MCF 10A (cell line): Measurements from ENCODE around the gene PRMT2. TPM values are rescaled to one million over a fixed set of nuclear protein-coding genes. Genes with fewer than 3 reads are reported as not detected.

ENCODE experiments used
- BruUV-seq: library from RNA; stranded (reverse); fragments of 400-500 nt; replicated peaks from 2 replicates; lab custom pipeline; 2021; lab: Mats Ljungman, UMichigan
- CTCF ChIA-PET: fragments of 300-600 bp; sonication (Branson Sonifier 250); formaldehyde crosslinking; extraction: SDS; loops from one replicate; lab custom pipeline; 2021; ENCODE audit warnings: antibody characterized with exemption, inconsistent platforms; lab: Yijun Ruan, JAX
- POLR2A ChIA-PET: fragments of 300-600, 350-650 bp; sonication (Branson Sonifier 250); formaldehyde crosslinking; extraction: SDS; loops from one replicate; lab custom pipeline; 2020; ENCODE audit warnings: antibody characterized with exemption, inconsistent platforms; lab: Yijun Ruan, JAX
- DNase-seq: peaks from one replicate; pipeline ENCODE4 v3.0.0-alpha.2; 2018; ENCODE audit not compliant: unreplicated experiment
- H3K27ac Mint-ChIP-seq: one replicate; pipeline ENCODE4 v1.8.0; 2022; ENCODE audit warnings: mild to moderate bottlenecking, low read depth, mixed read lengths; ENCODE audit not compliant: unreplicated experiment
- H3K27me3 Mint-ChIP-seq: one replicate; pipeline ENCODE4 v1.8.0; 2022; ENCODE audit warnings: mixed read lengths; ENCODE audit not compliant: insufficient read depth, unreplicated experiment
- H3K36me3 Mint-ChIP-seq: one replicate; pipeline ENCODE4 v1.8.0; 2022; ENCODE audit warnings: mild to moderate bottlenecking, moderate library complexity, mixed read lengths; ENCODE audit not compliant: insufficient read depth, unreplicated experiment
- H3K4me1 Mint-ChIP-seq: one replicate; pipeline ENCODE4 v1.8.0; 2022; ENCODE audit warnings: mixed read lengths; ENCODE audit not compliant: insufficient read depth, unreplicated experiment
- H3K4me3 Mint-ChIP-seq: one replicate; pipeline ENCODE4 v1.8.0; 2022; ENCODE audit warnings: mild to moderate bottlenecking, moderate library complexity, mixed read lengths; ENCODE audit not compliant: unreplicated experiment
- H3K9me3 Mint-ChIP-seq: one replicate; pipeline ENCODE4 v1.8.0; 2022; ENCODE audit warnings: mixed read lengths; ENCODE audit not compliant: unreplicated experiment
- CTCF ChIP-seq: fragments of 200-600 bp; IDR thresholded peaks from one replicate; pipeline ENCODE4 v1.8.0; 2022; ENCODE audit warnings: antibody characterized with exemption, mild to moderate bottlenecking; ENCODE audit not compliant: unreplicated experiment
- intact Hi-C: fragments of 100-400 bp; cut with micrococcal nuclease; formaldehyde crosslinking; loops from 2 replicates; pipeline ENCODE4 v1.14.1; 2022
- total RNA-seq: library from RNA; stranded (reverse); gene quantifications from 2 replicates; pipeline ENCODE4 v1.2.3, GENCODE V29; 2022

Gene PRMT2
- total RNA-seq, 1 experiment from 2014 or later = 60.2 TPM

- Mint-ChIP-seq H3K4me3 (no peak overlapping the region), H3K4me1 (no peaks in the 10 kb centered on the region), H3K27me3 (no peaks in the 10 kb centered on the region), H3K27ac (no peak overlapping the region), H3K9me3 (no peaks in the 10 kb centered on the region), H3K36me3 (no peaks in the 10 kb centered on the region)
- POLR2A ChIA-PET = no interaction called here
- TF ChIP-seq CTCF = no peak
- CTCF ChIA-PET = interaction anchor here (1.1 kb wide), 1 partner anchor 39 kb away, joined by 5 read pairs; no protein-coding TSS in a partner anchor
- intact Hi-C loops = no loop called here
- BruUV-seq = no TSS peak
- no peak for DNase-seq
These were observed 34.5 kb upstream of the PRMT2 start for GRCh38 chr21:46600978-46601377.

GRCh38 chr21:46603228-46603627 is 32.2 kb upstream of the PRMT2 start:
- CTCF ChIA-PET = no interaction called here
- BruUV-seq = no TSS peak
- no peak for TF ChIP-seq CTCF
- Mint-ChIP-seq H3K27ac (no peak overlapping the region), H3K4me3 (no peak overlapping the region), H3K9me3 (no peaks in the 10 kb centered on the region), H3K27me3 (peaks cover under 1% of the 10 kb centered on the region), H3K4me1 (no peaks in the 10 kb centered on the region), H3K36me3 (no peaks in the 10 kb centered on the region)
- POLR2A ChIA-PET = interaction anchor here (2.6 kb wide), 1 partner anchor 32 kb away, joined by 10 read pairs; the partner anchor contains the start of gene PRMT2
- no peak for DNase-seq
- intact Hi-C loops = no loop called here

- H3K4me1 Mint-ChIP-seq = no peaks in the 10 kb centered on the region
- no peak overlapping the region for H3K27ac Mint-ChIP-seq
- no TSS peak for BruUV-seq
- H3K27me3 Mint-ChIP-seq = peaks cover 13% of the 10 kb centered on the region
- no peak overlapping the region for H3K4me3 Mint-ChIP-seq
- DNase-seq = no peak
- ChIA-PET CTCF (no interaction called here), POLR2A (no interaction called here)
- no peaks in the 10 kb centered on the region for H3K9me3 Mint-ChIP-seq
- intact Hi-C loops = no loop called here
- no peak for TF ChIP-seq CTCF
- no peaks in the 10 kb centered on the region for H3K36me3 Mint-ChIP-seq
These were observed 31.0 kb upstream of the PRMT2 start for GRCh38 chr21:46604329-46604974.

GRCh38 chr21:46604975-46605766 is 30.3 kb upstream of the PRMT2 start, which contains the start of gene S100B:
Gene S100B, minus strand, starts transcription at chr21:46605082. Its CDS starts 2,667 bp downstream, at chr21:46602415.
- ChIA-PET POLR2A (no interaction called here), CTCF (no interaction called here)
- no peak for TF ChIP-seq CTCF
- Mint-ChIP-seq H3K4me1 (no peaks in the 10 kb centered on the region), H3K9me3 (no peaks in the 10 kb centered on the region), H3K27me3 (peaks cover 20% of the 10 kb centered on the region), H3K27ac (no peak within 1 kb of the TSS), H3K36me3 (no peaks in the 10 kb centered on the region), H3K4me3 (no peak within 1 kb of the TSS)
- intact Hi-C loops = no loop called here
- BruUV-seq = no TSS peak
- DNase-seq = no peak
